Measurements from ENCODE around the gene POLR3K. TPM values are rescaled to one million over a fixed set of nuclear protein-coding genes. Genes with fewer than 3 reads are reported as not detected.

The POLR3K gene
- total RNA-seq, 1 donor from 2014 or later = 12.1 TPM

- peaks cover 78% of the 10 kb centered on the region for H3K4me1 ChIP-seq
- intact Hi-C loops (cut with DNase I) = no loop called here
These were observed 21.4 kb upstream of the POLR3K start for GRCh38 chr16:74747-75334.

GRCh38 chr16:74051-74746, 20.8 kb upstream of the POLR3K start:
- DNase-seq (no peak), ATAC-seq (no peak)
- Histone ChIP-seq H3K27me3 (ENCODE audit: low read depth) (peaks cover 10% of the 10 kb centered on the region), H3K36me3 (peaks cover under 1% of the 10 kb centered on the region), H3K4me1 (peaks cover 78% of the 10 kb centered on the region), H3K27ac (peak overlapping the region; percentile 83), H3K9me3 (no peaks in the 10 kb centered on the region), H3K4me3 (no peak overlapping the region)
- intact Hi-C loops (cut with DNase I) = no loop called here
- no peak for TF ChIP-seq CTCF (IDR thresholded peaks at IDR 0.05)

More at GRCh38 chr16:74747-75334, 21.4 kb upstream of the POLR3K start:
- H3K9me3 ChIP-seq = no peaks in the 10 kb centered on the region
- peaks cover 10% of the 10 kb centered on the region for H3K27me3 ChIP-seq (ENCODE audit: low read depth)
- ATAC-seq (no peak), DNase-seq (no peak)
- TF ChIP-seq CTCF (IDR thresholded peaks at IDR 0.05) = no peak
- H3K27ac ChIP-seq = peak overlapping the region; percentile 94
- H3K36me3 ChIP-seq = peaks cover 7% of the 10 kb centered on the region
- no peak overlapping the region for H3K4me3 ChIP-seq

- Histone ChIP-seq H3K36me3 (no peaks in the 10 kb centered on the region), H3K27me3 (ENCODE audit: low read depth) (peaks cover 10% of the 10 kb centered on the region), H3K4me3 (peak within 1 kb of the TSS; percentile 67), H3K4me1 (peaks cover 80% of the 10 kb centered on the region), H3K9me3 (no peaks in the 10 kb centered on the region), H3K27ac (peak within 1 kb of the TSS; percentile 86)
- ATAC-seq (peak; percentile 73 to 80), DNase-seq (peak; percentile 72)
- intact Hi-C loops (cut with DNase I) = no loop called here
- TF ChIP-seq CTCF (IDR thresholded peaks at IDR 0.05) = no peak
These were observed 19.4 kb upstream of the POLR3K start, which contains the start of gene RHBDF1 for GRCh38 chr16:72561-73548. TSS of gene RHBDF1 (minus strand) at chr16:72631. CDS start at chr16:65015, 7,616 bp downstream.

- intact Hi-C loops (cut with DNase I) = no loop called here
- Histone ChIP-seq H3K4me1 (peaks cover 80% of the 10 kb centered on the region), H3K27me3 (ENCODE audit: low read depth) (peaks cover 10% of the 10 kb centered on the region), H3K4me3 (peak overlapping the region; percentile 67), H3K9me3 (no peaks in the 10 kb centered on the region), H3K36me3 (no peaks in the 10 kb centered on the region), H3K27ac (peak overlapping the region; percentile 86)
- peak; percentile 59 to 65 for ATAC-seq
- peak; percentile 77 for DNase-seq
- no peak for TF ChIP-seq CTCF (IDR thresholded peaks at IDR 0.05)
These were observed 18.4 kb upstream of the POLR3K start for GRCh38 chr16:71540-72401.
